NCI-H1092 treated with DMSO at 0.1 percent for 48 hours (cell line): Measurements from ENCODE around the gene INTS2.
"Not testable (repeated sequence)": the region's sequence is repeated elsewhere in the genome, so short reads cannot be mapped to it uniquely, and the experiment has no call there.

Experiments used
- DNase-seq: peaks from one replicate; lab custom pipeline; 2025; lab: John Stamatoyannopoulos, UW

Gene INTS2

GRCh38 chr17:61897548-61898180 is 30.1 kb downstream of the INTS2 start:
- DNase-seq = no peak

- no peak for DNase-seq
Observed at GRCh38 chr17:61895391-61895790, 32.4 kb downstream of the INTS2 start.

DNA sequence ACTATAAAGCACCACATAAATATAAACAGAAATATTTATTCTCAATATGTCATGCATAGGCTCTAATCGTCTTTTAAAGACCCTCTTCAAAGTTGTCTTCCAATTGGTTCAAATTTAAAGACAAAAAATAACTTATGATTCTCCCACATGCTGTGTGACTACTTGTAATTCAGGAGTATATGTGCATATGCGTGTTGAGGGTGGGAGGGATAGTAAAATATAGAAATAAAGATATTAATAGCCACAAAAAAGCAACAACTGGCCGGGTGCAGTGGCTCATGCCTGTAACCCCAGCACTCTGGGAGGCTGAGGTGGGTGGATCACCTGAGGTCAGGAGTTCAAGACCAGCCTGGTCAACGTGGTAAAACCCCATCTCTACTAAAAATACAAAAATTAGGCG is 33.5 kb downstream of the INTS2 start:
- not testable (repeated sequence) for DNase-seq

GRCh38 chr17:61887733-61888132 is 40.0 kb downstream of the INTS2 start:
- not testable (repeated sequence) for DNase-seq

- not testable (repeated sequence) for DNase-seq
Observed at GRCh38 chr17:61885865-61886264, 41.9 kb downstream of the INTS2 start.

- no peak for DNase-seq
Observed at GRCh38 chr17:61884864-61885263, 42.9 kb downstream of the INTS2 start.

DNA sequence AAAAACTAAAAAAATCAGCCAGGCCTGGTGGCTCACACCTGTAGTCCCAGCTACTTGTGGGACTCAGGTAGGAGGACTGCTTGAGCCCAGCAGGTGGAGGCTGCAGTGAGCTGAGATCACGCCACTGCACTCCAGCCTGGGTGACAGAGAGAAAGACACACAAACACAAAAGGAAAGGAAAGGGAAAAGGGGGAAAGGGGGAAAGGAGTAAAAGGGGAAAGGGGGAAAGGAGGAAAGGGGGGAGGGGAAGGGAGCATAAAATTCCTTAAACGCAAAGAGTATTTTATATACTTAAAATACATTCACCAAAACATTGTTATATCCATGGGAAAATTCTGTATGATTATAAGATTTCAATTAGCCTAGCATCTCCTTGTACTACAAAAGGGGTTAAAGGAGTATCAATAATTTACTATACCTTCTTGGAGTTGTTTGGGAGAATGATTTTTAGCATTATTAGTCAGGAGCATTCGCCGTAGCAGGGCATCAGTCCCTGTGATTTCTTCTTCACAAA is 47.1 kb downstream of the INTS2 start:
- no peak for DNase-seq

DNA sequence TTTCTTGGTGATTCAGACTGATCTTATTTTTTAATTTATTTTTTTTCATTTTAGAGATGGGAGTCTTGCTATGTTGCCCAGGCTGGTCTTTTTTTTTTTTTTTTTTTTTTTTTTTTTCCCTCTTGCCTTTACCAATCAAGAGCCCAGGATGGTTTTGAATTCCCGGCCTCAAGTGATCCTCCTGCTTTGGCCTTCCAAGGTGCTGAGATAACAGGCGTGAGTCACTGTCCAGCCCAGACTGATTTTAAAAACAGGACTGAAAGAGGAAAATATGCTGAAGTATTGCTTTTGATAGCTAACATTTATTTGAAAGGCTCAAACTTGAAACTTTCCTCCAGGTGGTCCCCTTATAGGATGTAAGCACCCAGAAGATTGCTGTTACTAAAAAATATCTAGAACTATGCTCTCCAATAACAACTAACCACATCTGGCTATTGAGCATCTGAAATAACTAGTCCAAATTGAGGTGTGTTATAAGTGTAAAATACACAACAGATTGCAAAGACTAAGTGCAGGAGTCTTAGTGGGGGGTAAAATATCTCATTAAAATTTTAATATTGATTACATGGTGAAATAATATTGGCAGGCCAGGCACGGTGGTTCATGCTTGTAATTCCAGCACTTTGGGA is 48.7 kb downstream of the INTS2 start:
- DNase-seq = no peak

DNA sequence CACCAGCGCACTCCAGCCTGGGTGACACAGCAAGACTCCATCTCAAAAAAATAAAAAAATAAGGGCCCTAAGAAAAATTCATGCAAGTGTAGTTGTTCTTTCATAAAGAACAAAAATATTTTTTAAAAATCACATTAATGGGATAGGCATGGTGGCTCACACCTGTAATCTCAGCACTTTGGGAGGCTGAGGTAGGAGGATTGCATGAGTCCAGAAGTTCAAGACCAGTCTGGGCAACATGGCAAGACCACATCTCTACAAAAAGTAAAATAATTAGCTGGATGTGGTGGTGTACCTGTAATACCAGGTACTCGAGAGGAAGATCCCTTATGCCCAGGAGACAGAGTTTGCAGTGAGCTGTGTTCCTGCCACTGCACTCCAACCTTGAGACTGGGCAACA is 49.3 kb downstream of the INTS2 start:
- no peak for DNase-seq

- no peak for DNase-seq
Observed at GRCh38 chr17:61877837-61878236, 49.9 kb downstream of the INTS2 start.

DNA sequence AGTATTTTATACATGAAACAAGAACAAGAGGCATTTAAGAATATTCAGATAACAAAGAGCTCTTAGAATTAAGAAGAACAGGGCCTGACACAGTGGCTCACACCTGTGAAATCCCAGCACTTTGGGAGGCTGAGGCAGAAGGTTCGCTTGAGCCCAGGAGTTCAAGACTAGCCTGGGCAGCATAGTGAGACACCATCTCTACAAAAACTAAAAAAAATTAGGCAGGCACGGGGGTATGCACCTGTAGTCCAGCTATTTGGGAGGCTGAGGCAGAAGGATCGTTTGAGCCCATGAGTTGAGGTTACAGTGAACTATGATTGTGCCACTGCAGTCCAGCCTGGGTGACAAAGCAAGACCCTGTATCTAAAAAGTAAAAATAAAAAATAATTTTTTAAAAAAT is 52.0 kb downstream of the INTS2 start:
- DNase-seq = no peak

DNA sequence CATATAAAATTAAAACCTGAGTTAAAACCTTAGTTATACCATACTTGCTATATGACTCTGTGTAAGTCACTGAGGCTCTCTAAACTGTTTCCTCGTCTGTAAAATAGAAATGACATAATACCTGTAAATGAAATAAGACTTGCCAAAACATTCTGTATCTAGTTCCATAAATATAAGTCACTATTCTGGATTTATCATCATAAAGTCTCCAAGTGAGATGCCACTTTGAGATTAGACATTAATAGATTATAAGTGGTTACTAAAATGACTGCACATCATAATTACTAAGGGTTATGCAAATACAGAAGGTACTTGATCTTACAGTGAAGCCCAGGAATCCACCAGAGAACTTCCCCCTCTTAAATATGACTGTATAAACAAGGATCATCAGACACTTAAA is 52.5 kb downstream of the INTS2 start:
- DNase-seq = no peak

DNA sequence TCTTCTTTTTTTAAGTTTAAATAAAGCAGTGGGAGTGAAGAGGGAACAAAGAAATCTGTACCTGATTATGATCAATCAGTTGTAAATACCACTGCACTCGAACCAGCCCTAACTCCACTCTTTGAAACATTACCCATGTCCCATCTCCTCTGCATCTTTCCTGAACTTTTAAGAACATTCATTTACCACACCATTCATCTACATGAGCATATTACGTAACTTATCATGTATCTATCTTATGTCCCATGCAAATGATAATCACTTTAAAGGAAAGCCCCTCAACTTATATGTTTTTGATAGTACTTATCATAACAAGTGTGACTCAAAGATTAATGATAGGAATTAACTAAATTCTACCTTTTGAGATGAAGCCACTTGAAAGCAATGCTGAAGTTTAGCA is 53.7 kb downstream of the INTS2 start:
- DNase-seq = no peak

DNA sequence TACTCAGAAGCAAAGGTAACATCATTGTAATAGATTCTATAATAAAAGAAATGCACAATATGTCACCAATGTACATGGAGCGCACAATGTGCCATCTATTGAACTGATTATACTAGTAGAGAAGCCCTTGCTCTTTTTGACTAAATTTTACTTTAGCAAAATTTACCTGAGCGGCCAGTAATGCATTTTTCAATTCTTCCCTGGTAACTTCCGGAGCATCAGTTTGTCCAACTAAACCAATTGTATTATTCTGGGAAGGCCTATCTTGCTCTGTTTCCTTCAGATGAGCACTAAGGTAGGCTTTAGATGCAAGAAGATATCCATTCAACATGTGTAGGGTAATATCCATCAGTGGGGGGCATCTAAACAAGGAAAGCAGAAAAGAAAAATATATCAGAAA is 55.7 kb downstream of the INTS2 start:
- no peak for DNase-seq

- DNase-seq = no peak
Observed at GRCh38 chr17:61869138-61869537, 58.6 kb downstream of the INTS2 start.

DNA sequence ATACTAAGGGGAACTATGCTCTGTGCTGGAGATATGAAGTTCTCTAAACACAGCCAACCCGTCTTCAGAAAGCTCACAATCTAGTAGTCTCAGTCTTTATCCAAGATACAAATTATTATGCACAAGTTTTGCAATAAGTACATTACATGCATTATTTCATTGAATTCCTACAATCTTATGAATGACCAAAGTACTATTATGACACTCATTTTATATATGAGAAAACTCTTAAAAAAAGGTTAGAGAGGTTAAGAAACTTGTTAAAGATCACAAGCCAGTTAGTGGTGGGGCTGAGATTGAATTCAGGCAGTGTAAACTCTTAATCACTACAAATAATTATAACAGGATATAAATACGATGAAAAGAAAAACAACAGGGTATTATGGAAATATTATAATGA is 59.7 kb downstream of the INTS2 start:
- no peak for DNase-seq

DNA sequence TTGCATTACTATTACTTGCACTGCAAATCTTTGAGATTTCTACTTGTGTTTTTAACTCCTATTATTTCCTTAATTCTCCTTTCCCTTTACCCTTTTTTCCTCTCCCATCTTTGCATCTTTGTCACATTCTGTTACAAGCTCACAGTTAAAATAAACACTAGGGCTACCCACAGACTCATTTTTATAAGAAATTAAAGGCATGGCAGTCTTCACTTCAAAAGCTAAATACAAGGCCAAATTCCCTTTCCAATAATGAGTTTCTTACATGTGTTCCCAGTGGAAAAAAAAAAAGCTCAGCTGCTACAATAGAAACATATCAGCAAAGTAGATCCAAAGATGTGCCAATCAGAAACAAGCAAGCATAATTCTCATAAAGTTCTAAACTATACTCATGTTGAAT is 60.7 kb downstream of the INTS2 start:
- no peak for DNase-seq

DNA sequence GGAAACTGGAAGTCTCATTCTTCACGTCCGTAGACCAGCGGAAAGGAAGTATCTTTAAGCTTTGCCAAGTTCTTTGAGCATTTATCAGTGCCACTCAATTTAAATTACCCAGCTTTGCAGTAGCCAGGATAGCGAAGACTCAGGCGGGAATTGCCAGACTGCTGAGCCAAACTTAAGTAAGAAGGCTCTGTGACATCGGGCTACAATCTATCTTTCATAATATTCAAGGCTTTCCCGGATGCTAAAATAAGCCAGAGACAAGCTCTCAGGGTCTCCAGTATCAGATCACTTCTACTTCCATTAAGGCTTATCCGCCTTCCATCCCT is 64.0 kb downstream of the INTS2 start:
- no peak for DNase-seq

GRCh38 chr17:61862975-61863800 is 64.6 kb downstream of the INTS2 start, which contains the start of gene BRIP1:
Gene BRIP1, minus strand, starts transcription at chr17:61863528. Its CDS starts 1,989 bp downstream, at chr17:61861539.
- DNase-seq = peak; percentile 91

GRCh38 chr17:61862105-61862574 is 65.6 kb downstream of the INTS2 start:
- DNase-seq = no peak

DNA sequence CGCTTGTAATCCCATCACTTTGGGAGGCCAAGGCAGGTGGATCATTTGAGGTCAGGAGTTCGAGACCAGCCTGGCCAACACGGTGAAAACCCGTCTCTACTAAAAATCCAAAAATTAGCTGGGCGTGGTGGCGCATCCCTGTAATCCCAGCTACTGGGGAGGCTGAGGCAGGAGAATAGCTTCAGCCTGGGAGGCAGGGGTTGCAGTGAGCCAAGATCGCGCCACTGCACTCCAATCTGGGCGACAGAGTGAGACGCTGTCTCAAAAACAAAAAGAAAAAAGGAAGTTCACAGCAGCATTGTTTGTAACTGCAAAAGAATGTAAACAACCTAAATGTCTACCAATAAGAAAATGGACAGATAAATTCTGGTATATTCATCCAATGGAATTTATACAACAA is 67.4 kb downstream of the INTS2 start:
- DNase-seq = not testable (repeated sequence)

DNA sequence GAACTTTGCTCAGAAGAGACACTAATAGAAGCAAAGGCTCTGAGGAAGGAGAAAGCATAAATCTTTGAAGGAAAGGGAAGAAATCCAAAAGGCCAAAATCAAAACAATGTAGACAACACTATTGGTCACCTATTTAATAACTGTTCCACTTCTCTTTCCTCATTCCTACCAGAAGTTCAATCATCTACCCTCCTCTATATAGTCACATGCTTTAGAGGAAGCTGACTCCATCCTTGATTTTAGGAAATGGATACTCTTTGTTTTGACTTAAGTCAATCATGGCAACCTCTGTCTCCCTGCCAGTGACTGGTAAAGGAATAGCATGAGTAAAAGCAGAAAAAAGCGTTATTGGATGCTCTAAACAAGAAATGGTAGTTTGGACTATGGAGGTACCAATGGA is 71.7 kb downstream of the INTS2 start:
- no peak for DNase-seq

DNA sequence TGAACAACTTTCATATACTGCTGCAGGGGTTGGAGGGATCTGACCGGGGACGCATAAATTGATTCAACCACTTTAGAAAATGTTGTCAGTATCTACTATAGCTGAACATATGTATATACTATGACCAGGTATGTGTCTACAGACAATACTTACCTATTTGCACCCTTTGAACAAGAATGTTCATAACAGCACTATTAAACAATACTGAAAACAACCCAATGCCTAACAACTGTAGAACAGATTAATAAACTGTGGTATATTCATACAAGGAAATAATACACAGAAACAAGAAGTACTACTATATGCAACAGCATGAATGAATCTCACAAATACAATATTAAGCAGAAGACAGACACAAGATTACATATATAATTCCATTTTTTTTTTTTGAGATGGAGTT is 74.9 kb downstream of the INTS2 start:
- DNase-seq = no peak
